GM12878 (cell line): ENCODE results near the gene MTFMT. TPM values are rescaled to one million over a fixed set of nuclear protein-coding genes. Genes with fewer than 3 reads are reported as not detected.
A peak's percentile ranks its signal among the peaks of the same experiment; 100 is the strongest.

Experiments used
- BHLHE40 ChIP-seq, 2 experiments: fragments of 450-650 bp in 1 of 2; IDR thresholded peaks; 2 replicates each; pipeline ENCODE4 v1.6.1; 2011 to 2017; ENCODE audit warnings: low read depth in 2 of 2, borderline replicate concordance in 1 of 2, improper control_type of control experiment in 1 of 2, low read length in 1 of 2, mild to moderate bottlenecking in 1 of 2
- CBFB ChIP-seq: IDR thresholded peaks from 2 replicates; pipeline ENCODE4 v1.6.1; 2016; ENCODE audit warnings: antibody characterized with exemption, low read depth
- CREM ChIP-seq: IDR thresholded peaks from 2 replicates; pipeline ENCODE4 v1.6.1; 2014; ENCODE audit warnings: antibody characterized with exemption, low read depth
- DPF2 ChIP-seq: fragments of 450-650 bp; IDR thresholded peaks from 2 replicates; pipeline ENCODE4 v1.6.1; 2017; ENCODE audit warnings: mild to moderate bottlenecking
- EED ChIP-seq: sonication (generic); IDR thresholded peaks from 2 replicates; pipeline ENCODE4 v1.6.1; 2016; ENCODE audit warnings: antibody characterized with exemption, low read depth
- ETV6 ChIP-seq, 2 experiments: fragments of 450-650 bp in 1 of 2; IDR thresholded peaks in 1 of 2; conservative IDR thresholded peaks in 1 of 2; 2 replicates each; pipeline ENCODE4 v1.6.1; 2014; ENCODE audit warnings: antibody characterized with exemption in 1 of 2, borderline replicate concordance in 1 of 2, low read depth in 1 of 2, mild to moderate bottlenecking in 1 of 2, moderate library complexity in 1 of 2
- IRF3 ChIP-seq: fragments of 450-650 bp; IDR thresholded peaks from 2 replicates; pipeline ENCODE4 v1.6.1; 2014; ENCODE audit warnings: mild to moderate bottlenecking
- JUND ChIP-seq: IDR thresholded peaks from 2 replicates; pipeline ENCODE4 v1.6.1; 2012; ENCODE audit warnings: low read depth, mild to moderate bottlenecking, low read length, improper control_type of control experiment, moderate library complexity
- MEF2B ChIP-seq: fragments of 450-650 bp; IDR thresholded peaks from 2 replicates; pipeline ENCODE4 v1.6.1; 2018; ENCODE audit warnings: mild to moderate bottlenecking, moderate library complexity; ENCODE audit not compliant: partially characterized antibody, poor library complexity, severe bottlenecking
- NR2F1 ChIP-seq: fragments of 450-650 bp; conservative IDR thresholded peaks from 2 replicates; pipeline ENCODE4 v1.6.1; 2017; ENCODE audit warnings: mild to moderate bottlenecking
- PAX8 ChIP-seq: fragments of 450-650 bp; IDR thresholded peaks from 2 replicates; pipeline ENCODE4 v1.6.1; 2017; ENCODE audit warnings: mild to moderate bottlenecking, moderate library complexity
- POLR2AphosphoS2 ChIP-seq: IDR thresholded peaks from 2 replicates; pipeline ENCODE4 v1.6.1; 2011; ENCODE audit warnings: low read depth, mild to moderate bottlenecking, low read length, improper control_type of control experiment, moderate library complexity
- POLR2AphosphoS5 ChIP-seq: IDR thresholded peaks from 2 replicates; pipeline ENCODE4 v1.6.1; 2011; ENCODE audit warnings: mild to moderate bottlenecking, low read length, inconsistent platforms
- RFX5 ChIP-seq: IDR thresholded peaks from 2 replicates; pipeline ENCODE4 v1.6.1; 2011; ENCODE audit warnings: low read depth, low read length, improper control_type of control experiment
- SMARCA5 ChIP-seq: fragments of 450-650 bp; IDR thresholded peaks from 2 replicates; pipeline ENCODE4 v1.6.1; 2017; ENCODE audit warnings: mild to moderate bottlenecking
- TARDBP ChIP-seq: IDR thresholded peaks from 2 replicates; pipeline ENCODE4 v1.6.1; 2016; ENCODE audit warnings: borderline replicate concordance
- WRNIP1 ChIP-seq: IDR thresholded peaks from 2 replicates; pipeline ENCODE4 v1.6.1; 2011; ENCODE audit warnings: low read depth, low read length, improper control_type of control experiment, borderline replicate concordance
- ZNF687 ChIP-seq: fragments of 450-650 bp; IDR thresholded peaks from 2 replicates; pipeline ENCODE4 v1.6.1; 2017; ENCODE audit warnings: mild to moderate bottlenecking, moderate library complexity
- ZZZ3 ChIP-seq: IDR thresholded peaks from 2 replicates; pipeline ENCODE4 v1.6.1; 2011; ENCODE audit warnings: low read depth; ENCODE audit not compliant: control insufficient read depth, insufficient read length
- polyA plus RNA-seq, 11 experiments: library from polyadenylated mRNA; depleted of rRNA in 4 of 11; unstranded in 6 of 11; stranded (reverse) in 5 of 11; fragments of >200 nt; fragmentation: Nextera tagmentation in 4 of 11; fragmentation: Illumina TruSeq in 1 of 11; extraction: Ambion mirVana in 4 of 11; extraction: Trizol in 1 of 11; gene quantifications; 1 replicate in 1 of 11; 2 replicates in 10 of 11; pipeline versions ENCODE4 v1.2.1 to v1.2.3, GENCODE V29; 2011 to 2016; ENCODE audit warnings: inconsistent platforms in 2 of 11, missing spikeins in 2 of 11, low read depth in 1 of 11
- total RNA-seq, 4 experiments: library from RNA; depleted of rRNA in 3 of 4; stranded (reverse); fragments of >200 nt in 3 of 4; fragmentation: Illumina TruSeq in 1 of 4; extraction: Trizol in 1 of 4; gene quantifications; 2 replicates each; pipeline versions ENCODE4 v1.2.1 to v1.2.3, GENCODE V29; 2013 to 2021
- TF ChIP-seq, protein P1 (sequence below): IDR thresholded peaks from 2 replicates; pipeline ENCODE4 v1.6.1; 2011; ENCODE audit warnings: mild to moderate bottlenecking, low read depth, low read length, moderate library complexity; ENCODE audit not compliant: insufficient replicate concordance
- TF ChIP-seq, protein P2 (sequence below): fragments of 450-650 bp; formaldehyde crosslinking; IDR thresholded peaks from 2 replicates; pipeline ENCODE4 v1.4.0; 2022; ENCODE audit warnings: mild to moderate bottlenecking, moderate library complexity

MTFMT gene
- total and polyA plus RNA-seq, 10 of the 15 experiments (the other 5 are each of a cell fraction or from before 2014, with no cell fraction given) = 1.7 to 29.8 (median 17.4) TPM

- TF ChIP-seq POLR2AphosphoS5 (peak; percentile 86), PAX8 (no peak), IRF3 (no peak), EED (no peak), MEF2B (no peak), CREM (no peak), JUND (no peak), NR2F1 (peak; percentile 66), ZNF687 (peak; percentile 55), BHLHE40 (IDR thresholded peaks at IDR 0.05; ENCODE audit: borderline replicate concordance in 1 of 2, low read depth in 2 of 2, low read length in 1 of 2) (peak in 1 of 2 experiments; percentile 56; a peak in 2 of 4 replicates), ZZZ3 (no peak), POLR2AphosphoS2 (0 out of 2 replicates have a peak, but pooled peaks have one; percentile 60), CBFB (no peak), ETV6 (conservative IDR thresholded peaks at IDR 0.05 in 1 of 2, IDR thresholded peaks at IDR 0.05 in 1 of 2; ENCODE audit: borderline replicate concordance in 1 of 2, low read depth in 1 of 2) (no peak), DPF2 (peak; percentile 72), SMARCA5 (peak; percentile 55; the same call in 1 of the 2 replicates), TARDBP (no peak), RFX5 (no peak), WRNIP1 (no peak)
- TF ChIP-seq, protein P1, sequence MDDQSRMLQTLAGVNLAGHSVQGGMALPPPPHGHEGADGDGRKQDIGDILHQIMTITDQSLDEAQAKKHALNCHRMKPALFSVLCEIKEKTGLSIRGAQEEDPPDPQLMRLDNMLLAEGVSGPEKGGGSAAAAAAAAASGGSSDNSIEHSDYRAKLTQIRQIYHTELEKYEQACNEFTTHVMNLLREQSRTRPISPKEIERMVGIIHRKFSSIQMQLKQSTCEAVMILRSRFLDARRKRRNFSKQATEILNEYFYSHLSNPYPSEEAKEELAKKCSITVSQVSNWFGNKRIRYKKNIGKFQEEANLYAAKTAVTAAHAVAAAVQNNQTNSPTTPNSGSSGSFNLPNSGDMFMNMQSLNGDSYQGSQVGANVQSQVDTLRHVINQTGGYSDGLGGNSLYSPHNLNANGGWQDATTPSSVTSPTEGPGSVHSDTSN = no peak
- TF ChIP-seq, protein P2, sequence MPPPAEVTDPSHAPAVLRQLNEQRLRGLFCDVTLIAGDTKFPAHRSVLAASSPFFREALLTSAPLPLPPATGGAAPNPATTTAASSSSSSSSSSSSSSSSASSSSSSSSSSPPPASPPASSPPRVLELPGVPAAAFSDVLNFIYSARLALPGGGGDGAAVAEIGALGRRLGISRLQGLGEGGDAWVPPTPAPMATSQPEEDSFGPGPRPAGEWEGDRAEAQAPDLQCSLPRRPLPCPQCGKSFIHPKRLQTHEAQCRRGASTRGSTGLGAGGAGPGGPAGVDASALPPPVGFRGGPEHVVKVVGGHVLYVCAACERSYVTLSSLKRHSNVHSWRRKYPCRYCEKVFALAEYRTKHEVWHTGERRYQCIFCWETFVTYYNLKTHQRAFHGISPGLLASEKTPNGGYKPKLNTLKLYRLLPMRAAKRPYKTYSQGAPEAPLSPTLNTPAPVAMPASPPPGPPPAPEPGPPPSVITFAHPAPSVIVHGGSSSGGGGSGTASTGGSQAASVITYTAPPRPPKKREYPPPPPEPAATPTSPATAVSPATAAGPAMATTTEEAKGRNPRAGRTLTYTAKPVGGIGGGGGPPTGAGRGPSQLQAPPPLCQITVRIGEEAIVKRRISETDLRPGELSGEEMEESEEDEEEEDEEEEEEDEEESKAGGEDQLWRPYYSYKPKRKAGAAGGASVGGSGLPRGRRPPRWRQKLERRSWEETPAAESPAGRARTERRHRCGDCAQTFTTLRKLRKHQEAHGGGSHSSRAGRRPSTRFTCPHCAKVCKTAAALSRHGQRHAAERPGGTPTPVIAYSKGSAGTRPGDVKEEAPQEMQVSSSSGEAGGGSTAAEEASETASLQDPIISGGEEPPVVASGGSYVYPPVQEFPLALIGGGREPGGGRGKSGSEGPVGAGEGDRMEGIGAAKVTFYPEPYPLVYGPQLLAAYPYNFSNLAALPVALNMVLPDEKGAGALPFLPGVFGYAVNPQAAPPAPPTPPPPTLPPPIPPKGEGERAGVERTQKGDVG = no peak
These were observed at the start of gene MTFMT (continued) for GRCh38 chr15:65028921-65029735.
